ENCODE results near the gene CHRNA1.

- TF ChIP-seq, protein P1, sequence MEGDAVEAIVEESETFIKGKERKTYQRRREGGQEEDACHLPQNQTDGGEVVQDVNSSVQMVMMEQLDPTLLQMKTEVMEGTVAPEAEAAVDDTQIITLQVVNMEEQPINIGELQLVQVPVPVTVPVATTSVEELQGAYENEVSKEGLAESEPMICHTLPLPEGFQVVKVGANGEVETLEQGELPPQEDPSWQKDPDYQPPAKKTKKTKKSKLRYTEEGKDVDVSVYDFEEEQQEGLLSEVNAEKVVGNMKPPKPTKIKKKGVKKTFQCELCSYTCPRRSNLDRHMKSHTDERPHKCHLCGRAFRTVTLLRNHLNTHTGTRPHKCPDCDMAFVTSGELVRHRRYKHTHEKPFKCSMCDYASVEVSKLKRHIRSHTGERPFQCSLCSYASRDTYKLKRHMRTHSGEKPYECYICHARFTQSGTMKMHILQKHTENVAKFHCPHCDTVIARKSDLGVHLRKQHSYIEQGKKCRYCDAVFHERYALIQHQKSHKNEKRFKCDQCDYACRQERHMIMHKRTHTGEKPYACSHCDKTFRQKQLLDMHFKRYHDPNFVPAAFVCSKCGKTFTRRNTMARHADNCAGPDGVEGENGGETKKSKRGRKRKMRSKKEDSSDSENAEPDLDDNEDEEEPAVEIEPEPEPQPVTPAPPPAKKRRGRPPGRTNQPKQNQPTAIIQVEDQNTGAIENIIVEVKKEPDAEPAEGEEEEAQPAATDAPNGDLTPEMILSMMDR (IDR thresholded peaks at IDR 0.05; ENCODE audit: low read depth, low read length), result no peak
- TF ChIP-seq EZH2phosphoT487 (IDR thresholded peaks at IDR 0.05; ENCODE audit: low read depth), result no peak
Measured at GRCh38 chr2:174763780-174764179, 492 bp downstream of the CHRNA1 start.

All from OCI-LY3 (cell line).